Activated T-cell treated with anti-CD3 and anti-CD28 coated beads, Interleukin-2, amount 50 U/mL, for 72 hours (primary cell): ENCODE data around the gene SRC. TPM values are rescaled to one million over a fixed set of nuclear protein-coding genes. Genes with fewer than 3 reads are reported as not detected.

ENCODE experiments used
- ATAC-seq, 2 donors: fragments of 150-1000 bp; cut with Tn5 transposase; replicated peaks in 1 of 2; 2 replicates each; pipeline ENCODE4 v1.10.0; 2021; ENCODE audit warnings: moderate library complexity in 2 of 2, mild to moderate bottlenecking in 1 of 2
- DNase-seq, 2 donors: peaks; one replicate each; pipeline ENCODE4 v3.0.0; 2021 to 2022; ENCODE audit warnings: mixed read lengths in 1 of 2
- H3K27ac Mint-ChIP-seq: one replicate; pipeline ENCODE4 v1.8.0; 2022; ENCODE audit warnings: mild to moderate bottlenecking, moderate library complexity, mixed read lengths
- H3K27me3 Mint-ChIP-seq: one replicate; pipeline ENCODE4 v1.8.0; 2022; ENCODE audit warnings: low read depth, mixed read lengths
- H3K36me3 Mint-ChIP-seq, 2 donors: one replicate each; pipeline ENCODE4 v1.8.0; 2022; ENCODE audit warnings: mixed read lengths in 2 of 2, mild to moderate bottlenecking in 1 of 2; ENCODE audit not compliant: insufficient read depth in 2 of 2
- H3K4me1 Mint-ChIP-seq: one replicate; pipeline ENCODE4 v1.8.0; 2022; ENCODE audit warnings: low read depth, mixed read lengths
- H3K4me3 Mint-ChIP-seq, 2 donors: one replicate each; pipeline ENCODE4 v1.8.0; 2022; ENCODE audit warnings: mild to moderate bottlenecking in 2 of 2, mixed read lengths in 2 of 2, moderate library complexity in 2 of 2
- H3K9me3 Mint-ChIP-seq, 2 donors: one replicate each; pipeline ENCODE4 v1.8.0; 2022; ENCODE audit warnings: mixed read lengths in 2 of 2
- total RNA-seq, 2 donors: library from RNA; stranded (reverse); gene quantifications; one replicate each; pipeline ENCODE4 v1.2.3, GENCODE V29; 2022

Gene SRC
- total RNA-seq, 2 donors from 2014 or later = 5.1 to 6.2 TPM

- Mint-ChIP-seq H3K4me1 (no peaks in the 10 kb centered on the region), H3K27me3 (no peaks in the 10 kb centered on the region)
- no peak for DNase-seq
Measured at GRCh38 chr20:37393196-37393862, 47.4 kb downstream of the SRC start.

GRCh38 chr20:37393863-37394542, 48.1 kb downstream of the SRC start:
- Mint-ChIP-seq H3K27ac (no peak overlapping the region), H3K36me3 (no peaks in the 10 kb centered on the region), H3K4me3 (no peak overlapping the region), H3K27me3 (no peaks in the 10 kb centered on the region), H3K9me3 (no peaks in the 10 kb centered on the region), H3K4me1 (no peaks in the 10 kb centered on the region)
- DNase-seq (no peak), ATAC-seq (no peak)

More at GRCh38 chr20:37393196-37393862, 47.4 kb downstream of the SRC start:
- no peak overlapping the region for H3K27ac Mint-ChIP-seq
- no peak for ATAC-seq
- H3K4me3 Mint-ChIP-seq = no peak overlapping the region
- H3K9me3 Mint-ChIP-seq = no peaks in the 10 kb centered on the region
- no peaks in the 10 kb centered on the region for H3K36me3 Mint-ChIP-seq

GRCh38 chr20:37394543-37395409, 48.8 kb downstream of the SRC start:
- no peak overlapping the region for H3K27ac Mint-ChIP-seq
- no peak overlapping the region for H3K4me3 Mint-ChIP-seq
- ATAC-seq (no peak), DNase-seq (no peak)
- no peaks in the 10 kb centered on the region for H3K36me3 Mint-ChIP-seq
- H3K9me3 Mint-ChIP-seq = no peaks in the 10 kb centered on the region
- no peaks in the 10 kb centered on the region for H3K4me1 Mint-ChIP-seq
- H3K27me3 Mint-ChIP-seq = no peaks in the 10 kb centered on the region

GRCh38 chr20:37395410-37395797, 49.5 kb downstream of the SRC start:
- no peak overlapping the region for H3K4me3 Mint-ChIP-seq
- ATAC-seq = no peak

GRCh38 chr20:37395921-37396415, 50.0 kb downstream of the SRC start:
- H3K27ac Mint-ChIP-seq = no peak overlapping the region
- DNase-seq (no peak), ATAC-seq (no peak)
- H3K27me3 Mint-ChIP-seq = no peaks in the 10 kb centered on the region
- no peaks in the 10 kb centered on the region for H3K9me3 Mint-ChIP-seq
- H3K4me3 Mint-ChIP-seq = no peak overlapping the region
- H3K4me1 Mint-ChIP-seq = no peaks in the 10 kb centered on the region
- H3K36me3 Mint-ChIP-seq = no peaks in the 10 kb centered on the region

More at GRCh38 chr20:37395410-37395797, 49.5 kb downstream of the SRC start:
- Mint-ChIP-seq H3K36me3 (no peaks in the 10 kb centered on the region), H3K27ac (no peak overlapping the region), H3K4me1 (no peaks in the 10 kb centered on the region), H3K9me3 (no peaks in the 10 kb centered on the region), H3K27me3 (no peaks in the 10 kb centered on the region)
- DNase-seq = no peak

- ATAC-seq (no peak), DNase-seq (no peak)
- H3K27ac Mint-ChIP-seq = no peak overlapping the region
- H3K4me3 Mint-ChIP-seq = no peak overlapping the region
- H3K27me3 Mint-ChIP-seq = no peaks in the 10 kb centered on the region
- H3K4me1 Mint-ChIP-seq = no peaks in the 10 kb centered on the region
- no peaks in the 10 kb centered on the region for H3K9me3 Mint-ChIP-seq
- no peaks in the 10 kb centered on the region for H3K36me3 Mint-ChIP-seq
Measured at GRCh38 chr20:37396416-37397075, 50.6 kb downstream of the SRC start.

- H3K9me3 Mint-ChIP-seq = no peaks in the 10 kb centered on the region
- ATAC-seq = no peak
- no peak for DNase-seq
- no peak overlapping the region for H3K4me3 Mint-ChIP-seq
- H3K27me3 Mint-ChIP-seq = no peaks in the 10 kb centered on the region
- no peaks in the 10 kb centered on the region for H3K4me1 Mint-ChIP-seq
- no peak overlapping the region for H3K27ac Mint-ChIP-seq
- H3K36me3 Mint-ChIP-seq = no peaks in the 10 kb centered on the region
Measured at GRCh38 chr20:37397076-37397953, 51.4 kb downstream of the SRC start.

- Mint-ChIP-seq H3K27me3 (no peaks in the 10 kb centered on the region), H3K4me1 (no peaks in the 10 kb centered on the region), H3K36me3 (no peaks in the 10 kb centered on the region), H3K27ac (no peak overlapping the region), H3K9me3 (no peaks in the 10 kb centered on the region), H3K4me3 (no peak overlapping the region)
- DNase-seq (no peak), ATAC-seq (no peak)
Measured at GRCh38 chr20:37397954-37398749, 52.2 kb downstream of the SRC start.

GRCh38 chr20:37398750-37399621, 53.0 kb downstream of the SRC start:
- Mint-ChIP-seq H3K4me1 (no peaks in the 10 kb centered on the region), H3K9me3 (no peaks in the 10 kb centered on the region), H3K36me3 (no peaks in the 10 kb centered on the region), H3K27ac (no peak overlapping the region), H3K27me3 (no peaks in the 10 kb centered on the region), H3K4me3 (no peak overlapping the region)
- ATAC-seq (no peak), DNase-seq (no peak)

- Mint-ChIP-seq H3K4me3 (no peak overlapping the region), H3K4me1 (peaks cover 7% of the 10 kb centered on the region), H3K27ac (no peak overlapping the region), H3K27me3 (no peaks in the 10 kb centered on the region), H3K36me3 (no peaks in the 10 kb centered on the region), H3K9me3 (no peaks in the 10 kb centered on the region)
- no peak for ATAC-seq
- DNase-seq = no peak
Measured at GRCh38 chr20:37401282-37401929, 55.5 kb downstream of the SRC start.
